GM21528 (cell line): ENCODE results near the gene UHMK1.
"Not testable (repeated sequence)": the region's sequence is repeated elsewhere in the genome, so short reads cannot be mapped to it uniquely, and the experiment has no call there.

Experiments
- ATAC-seq: cut with Tn5 transposase; IDR thresholded peaks from one replicate; pipeline ENCODE4 v1.9.1; 2021; ENCODE audit warnings: mild to moderate bottlenecking, moderate library complexity; ENCODE audit not compliant: unreplicated experiment, low FRiP score

The UHMK1 gene

GRCh38 chr1:162562470-162562828 lies 64.8 kb downstream of the UHMK1 start:
- no peak for ATAC-seq

GRCh38 chr1:162564762-162565218 lies 67.2 kb downstream of the UHMK1 start:
- no peak for ATAC-seq

GRCh38 chr1:162565460-162565859 lies 67.8 kb downstream of the UHMK1 start:
- ATAC-seq, result no peak

GRCh38 chr1:162566870-162567269 lies 69.3 kb downstream of the UHMK1 start:
- no peak for ATAC-seq

GRCh38 chr1:162568802-162569201 lies 71.2 kb downstream of the UHMK1 start:
- ATAC-seq, result no peak

GRCh38 chr1:162570718-162571117 lies 73.1 kb downstream of the UHMK1 start:
- ATAC-seq, result no peak

- ATAC-seq, result not testable (repeated sequence)
Observed at GRCh38 chr1:162571121-162571520, 73.5 kb downstream of the UHMK1 start.

- ATAC-seq, result no peak
Observed at GRCh38 chr1:162571696-162572095, 74.1 kb downstream of the UHMK1 start.

GRCh38 chr1:162573136-162573535 lies 75.5 kb downstream of the UHMK1 start:
- ATAC-seq, result no peak

GRCh38 chr1:162578071-162578700 lies 80.6 kb downstream of the UHMK1 start:
- no peak for ATAC-seq

GRCh38 chr1:162578936-162579335 lies 81.3 kb downstream of the UHMK1 start:
- no peak for ATAC-seq
